ENCODE data around the gene HSBP1. TPM values are rescaled to one million over a fixed set of nuclear protein-coding genes. Genes with fewer than 3 reads are reported as not detected.
A peak's percentile ranks its signal among the peaks of the same experiment; 100 is the strongest.

The HSBP1 gene
- total RNA-seq, 4 donors from 2014 or later: 5.8 to 22.5 (median 12.5) TPM

GRCh38 chr16:83835586-83836566 lies 28.1 kb downstream of the HSBP1 start:
- H3K4me3 ChIP-seq (ENCODE audit: low read depth, poor library complexity, severe bottlenecking): no peak overlapping the region
- DNase-seq (ENCODE audit: low spot score in 2 of 2): no peak
- intact Hi-C loops (cut with DNase I; ENCODE audit: low total_unique reads): no loop called here
- 68 to 75% methylated on average over 10 of the region's 10 CpGs for WGBS, 2 donors
- TF ChIP-seq POLR2A (IDR thresholded peaks at IDR 0.05): no peak
- TF ChIP-seq, protein P1, sequence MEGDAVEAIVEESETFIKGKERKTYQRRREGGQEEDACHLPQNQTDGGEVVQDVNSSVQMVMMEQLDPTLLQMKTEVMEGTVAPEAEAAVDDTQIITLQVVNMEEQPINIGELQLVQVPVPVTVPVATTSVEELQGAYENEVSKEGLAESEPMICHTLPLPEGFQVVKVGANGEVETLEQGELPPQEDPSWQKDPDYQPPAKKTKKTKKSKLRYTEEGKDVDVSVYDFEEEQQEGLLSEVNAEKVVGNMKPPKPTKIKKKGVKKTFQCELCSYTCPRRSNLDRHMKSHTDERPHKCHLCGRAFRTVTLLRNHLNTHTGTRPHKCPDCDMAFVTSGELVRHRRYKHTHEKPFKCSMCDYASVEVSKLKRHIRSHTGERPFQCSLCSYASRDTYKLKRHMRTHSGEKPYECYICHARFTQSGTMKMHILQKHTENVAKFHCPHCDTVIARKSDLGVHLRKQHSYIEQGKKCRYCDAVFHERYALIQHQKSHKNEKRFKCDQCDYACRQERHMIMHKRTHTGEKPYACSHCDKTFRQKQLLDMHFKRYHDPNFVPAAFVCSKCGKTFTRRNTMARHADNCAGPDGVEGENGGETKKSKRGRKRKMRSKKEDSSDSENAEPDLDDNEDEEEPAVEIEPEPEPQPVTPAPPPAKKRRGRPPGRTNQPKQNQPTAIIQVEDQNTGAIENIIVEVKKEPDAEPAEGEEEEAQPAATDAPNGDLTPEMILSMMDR (IDR thresholded peaks at IDR 0.05): no peak

DNA sequence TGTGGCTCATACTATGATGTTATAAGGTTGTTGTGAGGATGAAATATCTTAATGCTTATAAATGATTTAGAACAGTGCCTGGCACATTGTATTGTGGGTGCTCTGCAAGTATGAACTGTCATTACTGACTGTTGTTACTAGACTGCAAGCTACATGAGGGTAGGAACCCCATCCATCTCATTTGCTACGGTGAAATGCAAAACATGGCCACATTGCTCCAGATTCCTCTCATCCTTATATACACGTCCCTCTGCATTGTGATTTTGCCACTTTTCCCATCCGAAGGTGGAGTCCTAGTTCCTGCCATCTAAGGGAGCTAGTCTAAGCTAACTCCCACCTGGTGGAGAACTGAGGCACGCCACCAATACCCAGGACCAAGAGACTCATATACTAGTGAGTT lies 29.8 kb downstream of the HSBP1 start:
- intact Hi-C loops (cut with DNase I; ENCODE audit: low total_unique reads): no loop called here
- H3K4me3 ChIP-seq (ENCODE audit: low read depth, poor library complexity, severe bottlenecking): no peak overlapping the region
- DNase-seq (ENCODE audit: low spot score in 2 of 2): peak in 1 of 2 donors; percentile 15
- TF ChIP-seq, protein P1 (IDR thresholded peaks at IDR 0.05): no peak
- no peak for TF ChIP-seq POLR2A (IDR thresholded peaks at IDR 0.05)
- 92 to 93% methylated on average over 4 of the region's 4 CpGs for WGBS, 2 donors

GRCh38 chr16:83838151-83838550 lies 30.4 kb downstream of the HSBP1 start:
- intact Hi-C loops (cut with DNase I; ENCODE audit: low total_unique reads): no loop called here
- TF ChIP-seq, protein P1 (IDR thresholded peaks at IDR 0.05): no peak
- no peak for TF ChIP-seq POLR2A (IDR thresholded peaks at IDR 0.05)
- H3K4me3 ChIP-seq (ENCODE audit: low read depth, poor library complexity, severe bottlenecking): no peak overlapping the region
- 54 to 70% methylated on average over 4 of the region's 4 CpGs for WGBS, 2 donors
- no peak for DNase-seq (ENCODE audit: low spot score in 2 of 2)

- WGBS, 2 donors: 50 to 67% methylated on average over 3 of the region's 3 CpGs
- no peak overlapping the region for H3K4me3 ChIP-seq (ENCODE audit: low read depth, poor library complexity, severe bottlenecking)
- intact Hi-C loops (cut with DNase I; ENCODE audit: low total_unique reads): no loop called here
- TF ChIP-seq, protein P1 (IDR thresholded peaks at IDR 0.05): no peak
- no peak for TF ChIP-seq POLR2A (IDR thresholded peaks at IDR 0.05)
- no peak for DNase-seq (ENCODE audit: low spot score in 2 of 2)
Measured at GRCh38 chr16:83839561-83839960, 31.8 kb downstream of the HSBP1 start.

DNA sequence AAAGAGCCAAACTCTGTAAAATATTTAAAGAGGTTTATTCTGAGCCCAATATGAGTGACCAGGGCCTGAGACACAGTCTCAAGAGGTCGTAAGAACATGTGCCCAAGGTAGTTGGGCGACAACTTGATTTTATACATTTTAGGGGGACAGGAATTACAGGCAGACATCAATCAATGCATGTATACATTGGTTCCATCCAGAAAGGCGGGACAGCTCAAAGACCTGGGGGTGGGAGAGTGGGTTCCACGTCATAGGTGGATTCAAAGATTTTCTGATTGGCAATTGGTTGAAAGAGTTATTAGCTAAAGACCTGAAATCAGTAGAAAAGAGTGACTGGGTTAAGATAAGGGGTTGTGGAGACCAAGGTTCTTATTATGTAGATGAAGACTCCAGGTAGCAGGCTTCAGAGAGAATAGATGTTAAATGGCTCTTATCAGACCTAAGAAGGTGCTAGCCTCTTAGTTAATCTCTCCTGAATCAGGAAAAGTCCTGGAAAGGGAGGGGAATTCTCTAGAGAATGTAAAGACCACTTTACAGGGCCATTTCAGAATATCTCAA lies 32.4 kb downstream of the HSBP1 start:
- no peak for TF ChIP-seq POLR2A (IDR thresholded peaks at IDR 0.05)
- TF ChIP-seq, protein P1 (IDR thresholded peaks at IDR 0.05): no peak
- no peak overlapping the region for H3K4me3 ChIP-seq (ENCODE audit: low read depth, poor library complexity, severe bottlenecking)
- intact Hi-C loops (cut with DNase I; ENCODE audit: low total_unique reads): loop anchor here (10.0 kb wide), 1 partner anchor 155 kb away; no protein-coding TSS in a partner anchor
- 68 to 92% methylated on average over 4 of the region's 4 CpGs for WGBS, 2 donors
- DNase-seq (ENCODE audit: low spot score in 2 of 2): no peak

Measured in lower leg skin (tissue), 4 donors.